ENCODE results near the gene WDR87.

DNA sequence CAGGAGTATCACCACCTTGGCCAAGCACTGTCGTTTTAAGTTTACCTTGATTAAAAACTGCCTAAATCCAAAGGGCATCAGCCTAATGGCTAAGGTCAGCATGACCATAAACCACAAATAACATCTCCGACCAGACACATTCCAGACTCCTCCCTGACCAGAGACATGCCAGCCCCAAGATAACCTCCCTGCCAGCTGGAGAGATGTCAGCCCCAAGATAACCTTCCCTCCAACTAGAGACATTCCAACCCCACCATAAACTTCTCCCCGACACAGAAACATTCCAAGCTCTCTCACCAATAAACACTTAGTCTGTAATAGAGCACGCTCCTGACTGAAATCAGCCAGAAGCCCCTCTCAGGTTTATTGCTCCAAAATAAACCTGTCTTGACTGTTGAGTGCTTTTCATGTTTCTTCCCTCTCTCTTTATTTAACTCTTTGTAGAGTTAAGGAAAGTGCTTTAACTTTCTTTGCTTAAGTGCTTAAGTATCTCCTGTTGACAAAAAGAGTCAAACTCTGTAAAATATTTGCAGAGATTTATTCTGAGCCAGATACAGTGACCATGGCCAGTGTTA lies 36.5 kb downstream of the WDR87 start:
- TF ChIP-seq TAF1 (conservative IDR thresholded peaks at IDR 0.05) (no peak), YY1 (IDR thresholded peaks at IDR 0.05) (no peak), RAD21 (IDR thresholded peaks at IDR 0.05) (no peak), SP1 (IDR thresholded peaks at IDR 0.05) (no peak), JUND (IDR thresholded peaks at IDR 0.05) (no peak), EGR1 (IDR thresholded peaks at IDR 0.05; ENCODE audit: low read depth in 2 of 2) (no peak)
- TF ChIP-seq, protein P1, sequence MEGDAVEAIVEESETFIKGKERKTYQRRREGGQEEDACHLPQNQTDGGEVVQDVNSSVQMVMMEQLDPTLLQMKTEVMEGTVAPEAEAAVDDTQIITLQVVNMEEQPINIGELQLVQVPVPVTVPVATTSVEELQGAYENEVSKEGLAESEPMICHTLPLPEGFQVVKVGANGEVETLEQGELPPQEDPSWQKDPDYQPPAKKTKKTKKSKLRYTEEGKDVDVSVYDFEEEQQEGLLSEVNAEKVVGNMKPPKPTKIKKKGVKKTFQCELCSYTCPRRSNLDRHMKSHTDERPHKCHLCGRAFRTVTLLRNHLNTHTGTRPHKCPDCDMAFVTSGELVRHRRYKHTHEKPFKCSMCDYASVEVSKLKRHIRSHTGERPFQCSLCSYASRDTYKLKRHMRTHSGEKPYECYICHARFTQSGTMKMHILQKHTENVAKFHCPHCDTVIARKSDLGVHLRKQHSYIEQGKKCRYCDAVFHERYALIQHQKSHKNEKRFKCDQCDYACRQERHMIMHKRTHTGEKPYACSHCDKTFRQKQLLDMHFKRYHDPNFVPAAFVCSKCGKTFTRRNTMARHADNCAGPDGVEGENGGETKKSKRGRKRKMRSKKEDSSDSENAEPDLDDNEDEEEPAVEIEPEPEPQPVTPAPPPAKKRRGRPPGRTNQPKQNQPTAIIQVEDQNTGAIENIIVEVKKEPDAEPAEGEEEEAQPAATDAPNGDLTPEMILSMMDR (IDR thresholded peaks at IDR 0.05; ENCODE audit: low read depth, low read length, missing input control), result no peak
- TF ChIP-seq, protein P2, sequence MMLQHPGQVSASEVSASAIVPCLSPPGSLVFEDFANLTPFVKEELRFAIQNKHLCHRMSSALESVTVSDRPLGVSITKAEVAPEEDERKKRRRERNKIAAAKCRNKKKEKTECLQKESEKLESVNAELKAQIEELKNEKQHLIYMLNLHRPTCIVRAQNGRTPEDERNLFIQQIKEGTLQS (IDR thresholded peaks at IDR 0.05), result no peak
